B cell (primary cell): Measurements from ENCODE around the gene FARP2.

Experiments
- EZH2 ChIP-seq: IDR thresholded peaks from 2 replicates; pipeline ENCODE4 v1.6.1; 2012; ENCODE audit warnings: borderline replicate concordance, low read depth, mild to moderate bottlenecking, moderate library complexity, low read length; ENCODE audit not compliant: insufficient read depth, poor library complexity, severe bottlenecking
- TF ChIP-seq, protein P1 (sequence below): fragments of 200-600 bp; IDR thresholded peaks from one replicate; pipeline ENCODE4 v1.8.0; 2022; ENCODE audit warnings: antibody characterized with exemption, mild to moderate bottlenecking

DNA sequence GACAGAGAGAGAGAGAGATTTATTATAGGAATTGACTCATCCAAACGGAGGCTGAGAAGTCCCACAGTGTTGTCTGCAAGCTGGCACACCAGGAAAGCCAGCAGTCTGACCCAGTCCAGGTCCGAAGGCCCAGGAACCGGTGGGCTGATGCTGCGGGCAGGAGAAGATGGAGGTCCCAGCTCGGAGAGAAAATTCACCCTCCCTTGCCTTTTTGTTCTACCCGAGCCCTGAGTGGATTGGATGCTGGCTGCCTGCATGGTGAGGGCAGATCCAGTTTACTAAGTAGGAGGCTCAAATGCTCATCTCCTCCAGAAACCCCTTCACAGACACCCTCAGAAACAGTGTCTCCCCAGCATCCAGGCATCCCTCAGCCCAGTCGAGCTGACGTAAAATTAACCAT is 174.5 kb downstream of the FARP2 start:
- TF ChIP-seq, protein P1, sequence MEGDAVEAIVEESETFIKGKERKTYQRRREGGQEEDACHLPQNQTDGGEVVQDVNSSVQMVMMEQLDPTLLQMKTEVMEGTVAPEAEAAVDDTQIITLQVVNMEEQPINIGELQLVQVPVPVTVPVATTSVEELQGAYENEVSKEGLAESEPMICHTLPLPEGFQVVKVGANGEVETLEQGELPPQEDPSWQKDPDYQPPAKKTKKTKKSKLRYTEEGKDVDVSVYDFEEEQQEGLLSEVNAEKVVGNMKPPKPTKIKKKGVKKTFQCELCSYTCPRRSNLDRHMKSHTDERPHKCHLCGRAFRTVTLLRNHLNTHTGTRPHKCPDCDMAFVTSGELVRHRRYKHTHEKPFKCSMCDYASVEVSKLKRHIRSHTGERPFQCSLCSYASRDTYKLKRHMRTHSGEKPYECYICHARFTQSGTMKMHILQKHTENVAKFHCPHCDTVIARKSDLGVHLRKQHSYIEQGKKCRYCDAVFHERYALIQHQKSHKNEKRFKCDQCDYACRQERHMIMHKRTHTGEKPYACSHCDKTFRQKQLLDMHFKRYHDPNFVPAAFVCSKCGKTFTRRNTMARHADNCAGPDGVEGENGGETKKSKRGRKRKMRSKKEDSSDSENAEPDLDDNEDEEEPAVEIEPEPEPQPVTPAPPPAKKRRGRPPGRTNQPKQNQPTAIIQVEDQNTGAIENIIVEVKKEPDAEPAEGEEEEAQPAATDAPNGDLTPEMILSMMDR: no peak
- no peak for TF ChIP-seq EZH2
